Gastroesophageal sphincter (tissue), 4 donors: ENCODE results near the gene PAPPA. TPM values are rescaled to one million over a fixed set of nuclear protein-coding genes. Genes with fewer than 3 reads are reported as not detected.

Source experiments
- ATAC-seq: fragments of 150-250 bp; one replicate; pipeline ENCODE4 v1.9.1; 2016; ENCODE audit warnings: mild to moderate bottlenecking, moderate library complexity
- H3K27ac ChIP-seq, 4 donors: fragments of 200-600 bp; sonication (generic) in 3 of 4; 1 replicate in 3 of 4; 2 replicates in 1 of 4; pipeline ENCODE4 v1.5.1; 2016 to 2019
- H3K27me3 ChIP-seq: fragments of 200-600 bp; sonication (generic); one replicate; pipeline ENCODE4 v1.5.1; 2019
- H3K36me3 ChIP-seq, 2 donors: fragments of 200-600 bp; sonication (generic); one replicate each; pipeline ENCODE4 v1.5.1; 2019; ENCODE audit warnings: control low read depth in 1 of 2
- H3K4me1 ChIP-seq, 3 donors: fragments of 200-600 bp; sonication (generic); 1 replicate in 2 of 3; 2 replicates in 1 of 3; pipeline ENCODE4 v1.5.1; 2016 to 2019; ENCODE audit warnings: control low read depth in 2 of 3
- H3K4me3 ChIP-seq, 2 donors: fragments of 200-600 bp; sonication (generic); one replicate each; pipeline ENCODE4 v1.5.1; 2019; ENCODE audit warnings: mild to moderate bottlenecking in 1 of 2, moderate library complexity in 1 of 2
- H3K9me3 ChIP-seq, 3 donors: fragments of 200-600 bp; sonication (generic); one replicate each; pipeline ENCODE4 v1.5.1; 2017 to 2019; ENCODE audit warnings: control low read depth in 2 of 3
- CTCF ChIP-seq, 4 experiments: fragments of 200-600 bp in 2 of 4; fragments of 450-650 bp in 2 of 4; sonication (generic) in 1 of 4; IDR thresholded peaks; one replicate each; pipeline ENCODE4 v1.5.1; 2017 to 2019; ENCODE audit warnings: antibody characterized with exemption in 4 of 4, mild to moderate bottlenecking in 2 of 4, moderate library complexity in 2 of 4
- EP300 ChIP-seq: sonication (generic); formaldehyde crosslinking; IDR thresholded peaks from one replicate; pipeline ENCODE4 v1.6.1; 2017; ENCODE audit warnings: antibody characterized with exemption, mild to moderate bottlenecking
- POLR2A ChIP-seq, 2 donors: fragments of 450-650 bp; IDR thresholded peaks; one replicate each; pipeline ENCODE4 v1.6.1; 2017; ENCODE audit warnings: antibody characterized with exemption in 2 of 2, mild to moderate bottlenecking in 2 of 2, moderate library complexity in 1 of 2
- POLR2AphosphoS5 ChIP-seq: sonication (generic); formaldehyde crosslinking; IDR thresholded peaks from one replicate; pipeline ENCODE4 v1.6.1; 2017; ENCODE audit warnings: antibody characterized with exemption
- WGBS, 2 donors: methylation state at CpG; one replicate each; pipeline ENCODE4 v1.1.5; 2018; ENCODE audit warnings: low coverage in 1 of 2; 5-methylcytosine and 5-hydroxymethylcytosine counted together
- total RNA-seq, 4 donors: library from RNA; depleted of rRNA; stranded (reverse); fragments of >200 nt; gene quantifications; one replicate each; pipeline ENCODE4 v1.1.0, GENCODE V29; 2016

Gene PAPPA
- total RNA-seq, 4 donors from 2014 or later = 1.9 to 5.7 (median 3.2) TPM

- peaks cover 0 to 26% (median 6%) of the 10 kb centered on the region in 3 donors for H3K4me1 ChIP-seq
- peak overlapping the region in 3 of 4 donors; percentile 18 to 55 (median 46) for H3K27ac ChIP-seq
- no peaks in the 10 kb centered on the region for H3K36me3 ChIP-seq
- no peaks in the 10 kb centered on the region for H3K9me3 ChIP-seq
- no peaks in the 10 kb centered on the region for H3K27me3 ChIP-seq
- 16 to 23% methylated on average over 5 to 11 of the region's 11 CpGs for WGBS, 2 donors
- H3K4me3 ChIP-seq = no peak overlapping the region
- peak; percentile 2 for TF ChIP-seq POLR2AphosphoS5
- TF ChIP-seq EP300 = no peak
- TF ChIP-seq POLR2A (IDR thresholded peaks at IDR 0.05) = no peak
- ATAC-seq = peak; percentile 36
Measured at GRCh38 chr9:116355153-116355921, 201.7 kb downstream of the PAPPA start.

- ATAC-seq = no peak
- 80 to 93% methylated on average over 1 to 3 of the region's 3 CpGs for WGBS, 2 donors
- no peaks in the 10 kb centered on the region for H3K27me3 ChIP-seq
Measured at GRCh38 chr9:116358251-116358650, 204.7 kb downstream of the PAPPA start.

GRCh38 chr9:116360016-116360415 lies 206.4 kb downstream of the PAPPA start:
- no peaks in the 10 kb centered on the region for H3K9me3 ChIP-seq
- H3K36me3 ChIP-seq = no peaks in the 10 kb centered on the region
- peaks cover 0 to 28% (median 6%) of the 10 kb centered on the region in 3 donors for H3K4me1 ChIP-seq
- TF ChIP-seq EP300 (no peak), POLR2AphosphoS5 (no peak), CTCF (IDR thresholded peaks at IDR 0.05) (no peak), POLR2A (IDR thresholded peaks at IDR 0.05) (no peak)
- H3K27me3 ChIP-seq = no peaks in the 10 kb centered on the region
- ATAC-seq = no peak
- WGBS, 2 donors = 0 to 60% methylated on average over 1 of the region's 4 CpGs
- H3K4me3 ChIP-seq = no peak overlapping the region
- H3K27ac ChIP-seq = no peak overlapping the region

More at GRCh38 chr9:116358251-116358650, 204.7 kb downstream of the PAPPA start:
- Histone ChIP-seq H3K36me3 (no peaks in the 10 kb centered on the region), H3K4me1 (peaks cover 0 to 27% (median 6%) of the 10 kb centered on the region in 3 donors), H3K4me3 (no peak overlapping the region), H3K9me3 (no peaks in the 10 kb centered on the region), H3K27ac (no peak overlapping the region)
- TF ChIP-seq CTCF (IDR thresholded peaks at IDR 0.05) = no peak
- no peak for TF ChIP-seq EP300
- no peak for TF ChIP-seq POLR2A (IDR thresholded peaks at IDR 0.05)
- TF ChIP-seq POLR2AphosphoS5 = no peak

- TF ChIP-seq EP300 = no peak
- no peak for TF ChIP-seq POLR2A (IDR thresholded peaks at IDR 0.05)
- TF ChIP-seq CTCF (IDR thresholded peaks at IDR 0.05) = no peak
- no peak for TF ChIP-seq POLR2AphosphoS5
- Histone ChIP-seq H3K36me3 (no peaks in the 10 kb centered on the region), H3K4me3 (no peak overlapping the region), H3K9me3 (no peaks in the 10 kb centered on the region), H3K27me3 (no peaks in the 10 kb centered on the region), H3K4me1 (peaks cover 0 to 27% (median 3%) of the 10 kb centered on the region in 3 donors), H3K27ac (no peak overlapping the region)
- WGBS, 2 donors = 88% methylated on average over 2 of the region's 2 CpGs; no CpG with 5 or more reads in 1 of the 2 donors
- no peak for ATAC-seq
Measured at GRCh38 chr9:116360989-116361388, 207.4 kb downstream of the PAPPA start.

- TF ChIP-seq EP300 = no peak
- no peak for TF ChIP-seq POLR2AphosphoS5
- no peak for TF ChIP-seq CTCF (IDR thresholded peaks at IDR 0.05)
- no peak for TF ChIP-seq POLR2A (IDR thresholded peaks at IDR 0.05)
- no peaks in the 10 kb centered on the region for H3K9me3 ChIP-seq
- H3K27me3 ChIP-seq = no peaks in the 10 kb centered on the region
- peaks cover 0 to 23% (median 0%) of the 10 kb centered on the region in 3 donors for H3K4me1 ChIP-seq
- H3K4me3 ChIP-seq = no peak overlapping the region
- no peaks in the 10 kb centered on the region for H3K36me3 ChIP-seq
- H3K27ac ChIP-seq = no peak overlapping the region
- 72 to 95% methylated on average over 3 to 4 of the region's 4 CpGs for WGBS, 2 donors
- no peak for ATAC-seq
Measured at GRCh38 chr9:116361547-116361946, 208.0 kb downstream of the PAPPA start.
